GM21619 (cell line): ENCODE data around the gene RBM47.
"Not testable (repeated sequence)": the region's sequence is repeated elsewhere in the genome, so short reads cannot be mapped to it uniquely, and the experiment has no call there.

Experiments
- ATAC-seq: cut with Tn5 transposase; IDR thresholded peaks from one replicate; pipeline ENCODE4 v1.9.1; 2021; ENCODE audit not compliant: unreplicated experiment

The RBM47 gene

GRCh38 chr4:40564815-40565483 is 64.7 kb downstream of the RBM47 start:
- no peak for ATAC-seq

DNA sequence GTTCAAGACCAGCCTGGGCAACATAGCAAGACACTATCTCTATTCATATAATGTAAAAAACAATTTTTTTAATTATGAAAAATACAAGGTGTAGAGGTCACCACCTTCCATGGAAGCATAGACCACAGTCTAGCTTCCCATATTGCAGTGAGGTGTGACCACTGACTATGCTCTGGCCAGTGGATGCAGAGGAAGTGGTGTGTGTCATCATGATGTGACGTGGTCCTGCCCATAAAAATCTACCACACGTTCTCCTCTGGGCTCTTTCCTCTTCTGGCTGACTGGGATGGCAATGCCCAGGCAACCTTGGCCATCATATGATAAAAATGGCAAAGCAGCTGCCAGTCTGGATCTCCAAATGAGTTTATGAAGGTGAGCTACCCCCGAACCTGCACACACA is 65.7 kb downstream of the RBM47 start:
- no peak for ATAC-seq

DNA sequence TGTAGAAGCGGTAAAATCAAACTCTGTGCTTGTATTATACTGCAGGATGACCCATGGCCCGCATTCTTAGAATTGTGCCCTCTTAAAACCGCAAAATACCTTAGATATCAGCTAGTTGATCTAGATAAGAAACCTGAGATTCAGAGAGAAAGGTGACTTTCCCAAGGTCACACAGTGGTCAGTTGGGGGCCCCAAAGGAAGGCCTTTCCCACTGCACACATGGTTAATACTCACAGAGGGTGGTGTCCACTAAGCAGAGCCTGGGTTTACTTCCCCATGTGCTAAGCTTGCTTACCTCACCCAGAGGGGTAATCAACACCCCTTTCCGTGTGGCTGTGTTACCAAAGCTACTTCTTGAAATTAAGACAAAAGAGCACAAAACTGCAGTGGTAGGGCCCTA is 66.3 kb downstream of the RBM47 start:
- ATAC-seq: no peak

DNA sequence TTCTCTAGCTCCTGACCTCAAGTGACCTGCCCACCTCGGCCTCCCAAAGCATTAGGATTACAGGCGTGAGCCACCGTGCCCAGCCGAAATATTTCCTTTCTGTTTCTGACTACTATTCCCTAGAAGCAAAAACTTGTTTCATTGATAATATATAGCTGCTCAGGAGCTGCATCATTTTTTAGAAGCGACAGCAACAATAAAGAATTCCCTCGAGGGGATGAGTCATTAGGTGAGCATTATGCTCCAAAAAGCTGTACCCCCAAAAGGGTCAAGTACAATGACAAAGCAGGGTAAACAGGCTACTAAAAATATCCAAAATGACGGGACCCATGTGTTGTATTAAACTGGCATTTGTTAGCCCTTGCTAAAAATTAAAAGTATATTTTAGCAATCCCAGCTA is 67.0 kb downstream of the RBM47 start:
- no peak for ATAC-seq

- no peak for ATAC-seq
Observed at GRCh38 chr4:40562208-40562607, 67.5 kb downstream of the RBM47 start.

GRCh38 chr4:40561543-40562177 is 68.0 kb downstream of the RBM47 start:
- ATAC-seq: not testable (repeated sequence)

DNA sequence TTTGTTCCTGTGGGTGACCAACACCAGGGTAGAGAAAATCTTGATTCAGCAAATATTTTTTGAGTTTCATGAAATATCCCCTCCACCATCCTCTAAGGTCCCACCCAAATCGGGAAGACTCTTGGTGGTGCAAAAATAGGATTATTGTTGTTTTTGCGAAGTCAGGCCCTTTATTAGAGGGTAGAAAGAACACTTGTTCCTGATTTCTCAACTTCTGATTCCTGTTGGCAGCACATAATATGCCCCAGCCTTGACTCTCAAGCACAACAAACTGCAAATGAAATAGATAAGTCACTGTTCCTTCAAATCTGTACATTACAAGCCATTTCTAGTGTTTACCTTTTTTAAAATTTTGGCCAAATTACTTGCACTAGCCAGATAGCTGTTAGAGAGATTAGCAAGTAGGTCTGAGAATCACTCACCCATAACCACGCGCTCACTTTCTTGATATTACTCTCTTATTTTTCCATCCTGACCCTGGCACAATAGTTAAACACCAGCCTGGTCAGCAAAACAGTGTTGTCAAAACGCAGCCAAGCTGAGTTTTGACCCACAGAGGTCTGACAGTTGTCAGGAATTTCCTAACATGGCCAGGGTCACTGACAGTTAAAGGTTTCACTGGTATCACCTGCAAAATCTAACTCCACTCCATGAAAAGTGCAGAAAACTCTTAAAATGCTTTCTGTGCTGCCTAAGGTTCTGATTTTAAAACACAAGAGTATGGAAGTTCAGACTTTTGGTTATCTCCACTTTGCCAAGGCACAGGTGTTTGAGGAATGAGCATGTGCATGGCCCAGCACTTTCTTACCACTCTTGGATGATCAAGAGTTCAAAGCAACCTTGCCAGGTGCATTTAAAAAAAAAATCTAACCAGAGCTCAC is 69.8 kb downstream of the RBM47 start:
- ATAC-seq: peak; percentile 66

GRCh38 chr4:40557736-40558135 is 71.9 kb downstream of the RBM47 start:
- no peak for ATAC-seq

DNA sequence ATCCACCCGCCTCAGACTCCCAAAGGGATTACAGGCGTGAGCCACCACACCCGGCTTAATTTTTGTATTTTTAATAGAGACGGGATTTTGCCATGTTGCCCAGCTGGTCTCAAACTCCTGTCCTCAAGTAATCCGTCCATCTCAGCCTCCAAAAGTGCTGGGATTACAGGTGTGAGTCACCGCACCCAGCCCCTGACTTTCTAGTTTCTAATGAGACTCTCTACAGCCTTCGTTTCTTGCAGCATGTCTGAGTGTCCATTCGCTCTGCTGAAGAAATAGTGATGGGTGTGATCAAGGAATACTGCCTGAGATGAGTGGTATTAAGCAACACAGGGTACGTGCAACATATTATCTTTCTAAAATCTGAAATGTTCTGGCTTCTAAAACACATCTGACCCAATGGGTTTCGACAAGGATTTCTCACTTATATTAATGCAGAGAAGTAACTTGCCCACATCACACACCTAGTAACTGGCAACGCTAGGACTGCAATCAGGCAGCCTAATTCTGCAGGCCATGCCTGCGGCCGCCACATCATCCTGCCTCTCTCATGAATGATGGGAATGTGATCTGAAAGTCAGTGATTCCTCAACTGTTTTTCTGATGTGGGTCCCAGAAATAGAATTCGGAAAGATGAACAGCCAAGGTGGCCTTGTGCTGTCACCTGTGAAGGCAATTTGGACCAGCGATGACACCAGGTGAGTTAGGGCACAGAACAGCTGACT is 74.3 kb downstream of the RBM47 start:
- ATAC-seq: no peak

DNA sequence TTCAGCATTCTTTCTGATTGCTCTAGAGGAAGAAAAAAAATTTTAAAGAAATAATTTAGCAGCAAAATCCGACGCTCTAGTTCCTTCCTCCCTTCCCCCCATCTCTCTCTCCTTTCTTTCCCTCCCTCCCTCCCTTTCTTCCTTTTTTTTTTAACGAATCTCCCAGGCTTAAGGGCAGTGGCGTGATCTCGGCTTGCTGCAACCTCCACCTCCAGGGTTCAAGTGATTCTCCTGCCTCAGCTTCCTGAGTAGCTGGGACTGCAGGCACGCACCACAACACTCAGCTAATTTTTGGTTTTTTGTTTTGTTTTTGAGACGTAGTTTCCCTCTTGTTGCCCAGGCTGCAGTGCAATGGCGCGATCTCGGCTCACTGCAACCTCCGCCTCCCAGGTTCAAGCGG is 75.0 kb downstream of the RBM47 start:
- not testable (repeated sequence) for ATAC-seq

DNA sequence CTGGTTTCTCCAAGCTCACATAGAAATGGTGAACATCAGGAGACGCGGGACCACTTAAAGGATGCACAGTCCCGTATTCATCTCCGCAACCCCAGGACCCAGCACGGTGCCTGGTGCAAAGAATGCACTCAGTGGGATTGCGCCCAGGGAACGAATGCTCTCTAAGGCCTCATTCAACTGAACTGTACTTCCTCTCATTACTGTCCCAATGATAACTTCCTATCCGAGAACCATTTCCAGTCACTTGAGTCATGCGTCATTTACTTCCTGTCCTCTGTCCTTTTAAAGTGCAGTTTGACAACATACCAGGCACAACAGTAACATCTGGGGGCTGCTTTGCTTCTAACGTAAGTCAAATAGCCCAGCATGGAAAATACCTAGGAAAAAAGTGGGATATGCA is 75.7 kb downstream of the RBM47 start:
- no peak for ATAC-seq

DNA sequence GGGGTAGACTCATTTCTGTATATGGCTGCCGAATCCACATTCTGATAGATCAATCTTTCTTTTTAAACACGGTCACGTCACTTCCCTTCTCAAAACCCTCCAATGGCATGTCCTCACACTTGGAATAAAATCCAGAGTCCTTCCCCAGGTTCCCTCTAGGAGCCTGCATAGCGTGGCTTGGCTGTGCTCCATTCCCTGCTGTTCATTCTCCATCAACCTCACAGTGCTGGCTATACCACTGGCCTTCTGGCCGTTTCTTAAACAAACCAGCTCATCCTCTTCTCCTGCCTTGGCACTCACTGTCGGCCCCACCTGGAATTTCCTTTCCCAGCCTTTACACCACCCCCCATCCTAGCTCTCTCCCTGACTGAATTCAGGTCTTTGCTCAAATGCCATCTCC is 77.1 kb downstream of the RBM47 start:
- ATAC-seq: no peak

DNA sequence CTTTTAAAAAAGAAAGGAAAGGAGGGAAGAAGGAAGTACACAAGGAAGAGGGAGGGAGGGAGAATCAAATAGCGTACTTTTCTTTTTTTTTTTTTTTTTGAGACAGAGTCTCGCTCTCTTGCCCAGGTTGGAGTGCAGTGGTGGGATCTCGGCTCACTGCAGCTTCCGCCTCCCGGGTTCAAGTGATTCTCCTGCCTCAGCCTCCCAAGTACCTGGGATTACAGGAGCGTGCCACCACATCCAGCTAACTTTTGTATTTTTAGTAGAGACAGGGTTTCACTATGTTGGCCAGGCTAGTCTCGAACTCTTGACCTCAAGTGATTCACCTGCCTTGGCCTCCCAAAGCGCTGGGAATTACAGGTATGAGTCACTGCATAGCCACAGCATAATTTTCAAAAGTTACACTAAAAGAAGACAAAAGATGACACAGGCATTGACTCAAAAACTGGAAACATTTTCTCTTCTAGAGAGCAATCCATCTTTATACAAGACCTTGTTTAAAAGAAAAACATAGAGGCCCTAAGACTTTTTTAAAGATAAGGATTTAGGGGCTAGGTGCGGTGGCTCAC is 78.0 kb downstream of the RBM47 start:
- not testable (repeated sequence) for ATAC-seq

DNA sequence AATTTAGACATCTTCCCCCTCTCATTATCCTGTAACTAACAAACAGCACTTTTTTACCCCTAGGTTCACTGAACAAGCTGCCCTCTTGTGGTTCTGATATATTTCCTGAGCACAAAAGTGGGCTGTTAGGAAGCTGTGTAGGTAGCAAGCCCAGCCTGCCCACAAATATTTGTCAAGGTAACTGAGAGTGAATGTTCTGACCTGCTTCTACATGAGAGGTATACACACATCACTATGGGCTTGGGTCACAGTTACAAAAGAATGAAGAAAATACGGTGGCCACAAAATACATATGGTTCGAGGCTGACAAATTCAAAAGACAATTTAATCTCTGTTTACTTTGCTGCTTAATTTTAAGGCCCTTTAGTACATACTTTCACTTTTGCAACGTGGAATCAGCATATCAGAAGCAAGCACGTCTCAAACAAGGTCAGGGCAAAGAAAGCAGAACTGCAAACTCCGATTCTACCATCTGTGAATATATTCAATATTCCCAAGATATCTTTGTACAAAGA is 78.7 kb downstream of the RBM47 start:
- peak; percentile 74 for ATAC-seq

GRCh38 chr4:40550196-40550595 is 79.5 kb downstream of the RBM47 start:
- ATAC-seq: no peak

DNA sequence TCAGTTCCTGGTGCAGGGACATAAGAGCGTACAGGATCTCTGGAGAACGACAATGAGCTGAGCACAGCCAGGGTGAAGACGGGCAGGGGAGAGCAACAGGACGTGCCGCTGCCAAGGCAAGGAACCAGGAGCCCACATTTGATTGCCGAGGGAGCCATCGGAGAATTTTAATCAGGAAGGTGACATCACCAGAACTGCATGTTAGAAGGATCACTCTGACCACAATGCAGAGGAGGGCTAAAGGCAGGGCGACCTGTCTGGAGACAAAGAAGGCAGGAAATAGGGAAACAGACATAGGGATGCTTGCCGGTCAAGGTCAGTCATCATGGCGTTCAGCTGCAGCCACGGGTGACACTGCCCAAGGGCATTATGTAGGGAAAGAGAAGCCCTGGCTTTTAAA is 81.4 kb downstream of the RBM47 start:
- ATAC-seq: no peak

- no peak for ATAC-seq
Observed at GRCh38 chr4:40547789-40548132, 81.9 kb downstream of the RBM47 start.

DNA sequence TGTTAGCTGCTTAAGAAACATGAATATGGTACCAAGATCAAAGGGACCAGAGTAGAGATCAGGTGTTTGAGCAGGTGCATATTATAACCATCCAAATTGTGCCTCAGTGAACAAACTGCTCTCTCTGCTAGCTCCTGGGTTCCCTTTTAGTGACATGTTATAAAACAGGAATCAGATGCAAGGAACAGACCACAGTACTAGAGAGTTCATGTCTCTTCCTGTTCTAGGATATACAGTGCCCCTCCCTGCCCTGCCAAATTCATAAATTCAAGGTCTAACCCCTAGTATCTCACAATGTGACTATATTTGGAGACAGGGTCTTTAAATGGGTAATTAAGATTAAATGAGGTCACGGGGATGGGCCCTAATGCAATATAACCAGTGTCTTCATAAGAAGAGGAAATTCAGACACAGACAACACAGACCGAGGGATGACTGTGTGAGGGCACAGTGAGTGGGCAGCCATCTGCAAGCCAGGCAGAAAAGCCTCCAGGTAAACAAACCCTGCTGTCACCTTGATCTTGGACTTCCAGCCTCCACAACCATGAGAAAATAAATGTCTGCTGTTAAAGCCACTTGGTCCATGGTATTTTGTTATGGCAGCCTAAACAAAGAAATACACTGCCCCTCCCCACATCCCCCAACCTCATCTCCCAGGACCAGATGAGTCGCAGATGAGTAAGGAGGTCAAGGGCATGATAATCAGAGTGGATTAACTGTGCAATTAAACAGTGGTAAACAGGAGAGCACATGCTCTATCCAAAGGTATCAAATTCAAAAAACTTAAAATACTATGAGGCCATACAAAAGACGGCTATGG is 82.5 kb downstream of the RBM47 start:
- no peak for ATAC-seq

DNA sequence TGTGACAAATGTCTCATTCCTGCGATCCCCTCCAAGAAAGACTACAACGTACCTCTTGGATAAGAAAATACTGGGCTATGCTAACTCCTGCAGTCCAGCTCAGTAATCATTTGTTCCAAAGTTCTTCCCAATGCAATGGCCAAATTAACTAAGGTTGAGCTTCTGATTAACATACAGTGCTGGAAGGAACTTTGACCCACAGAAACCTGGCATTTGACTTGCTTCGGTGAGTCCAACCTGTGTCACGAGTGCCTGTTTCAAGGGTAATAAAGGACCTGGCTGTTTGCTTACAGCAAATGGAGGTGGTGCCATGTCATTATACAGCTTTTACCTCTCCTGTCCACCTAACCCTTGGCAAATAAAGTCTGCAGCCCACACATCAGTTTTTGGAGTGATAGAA is 83.2 kb downstream of the RBM47 start:
- ATAC-seq: no peak

DNA sequence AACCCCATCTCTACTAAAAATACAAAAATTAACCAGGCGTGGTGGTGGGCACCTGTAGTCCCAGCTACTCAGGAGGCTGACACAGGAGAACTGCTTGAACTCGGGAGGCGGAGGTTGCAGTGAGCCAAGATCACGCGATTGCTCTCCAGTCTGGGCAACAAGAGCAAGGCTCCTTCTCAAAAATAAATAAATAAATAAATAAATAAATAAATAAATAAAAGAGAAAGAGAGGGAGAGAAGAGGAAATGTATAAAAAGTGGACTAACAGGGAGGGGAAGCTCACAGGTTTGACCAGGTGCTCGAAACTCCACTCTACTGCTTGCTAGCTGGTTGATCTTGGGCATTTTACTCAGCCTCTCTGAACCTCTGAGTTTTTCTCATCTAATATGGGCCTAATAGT is 84.2 kb downstream of the RBM47 start:
- not testable (repeated sequence) for ATAC-seq
